NCI-H774 (cell line): ENCODE data around the gene OAT.

ENCODE experiments used
- DNase-seq: peaks from one replicate; lab custom pipeline; 2025; lab: John Stamatoyannopoulos, UW

Gene OAT

DNA sequence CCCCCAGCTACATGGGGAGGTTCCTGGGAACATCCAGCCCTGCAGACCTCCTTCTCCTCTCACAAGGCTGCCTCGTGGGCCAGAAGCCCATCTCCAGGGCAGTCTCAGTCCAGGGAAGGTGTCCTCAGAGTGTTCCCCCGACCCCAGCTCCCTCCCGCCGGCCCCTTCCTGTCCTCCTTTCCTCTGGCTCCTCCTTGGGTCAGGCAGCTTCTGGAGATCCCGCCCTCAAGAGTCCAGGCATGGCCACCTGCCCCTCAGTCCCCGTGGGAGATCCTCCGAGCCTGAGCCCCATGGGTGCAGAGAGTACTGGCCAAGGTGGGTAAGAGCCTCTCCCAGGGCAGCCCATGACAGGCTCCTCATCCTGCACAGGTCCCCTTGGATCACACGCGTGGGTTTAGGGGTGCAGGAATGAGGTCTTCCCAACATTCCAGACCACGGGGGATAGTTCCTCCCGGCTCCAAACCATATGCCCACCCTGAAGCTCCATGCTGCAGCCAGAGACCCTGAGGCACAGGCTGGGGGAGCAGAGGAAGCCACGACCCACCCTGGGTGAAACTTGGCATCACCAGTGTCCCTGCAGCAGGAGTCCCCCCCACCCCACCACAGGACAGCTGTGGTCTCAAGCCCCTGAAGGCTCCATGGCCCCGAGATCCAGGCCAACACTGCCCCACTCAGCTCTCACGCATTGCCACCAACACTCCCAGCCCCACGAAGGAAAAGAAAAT is 65.5 kb downstream of the OAT start:
- DNase-seq, result no peak

- no peak for DNase-seq
Measured at GRCh38 chr10:124351481-124352220, 67.1 kb downstream of the OAT start.

DNA sequence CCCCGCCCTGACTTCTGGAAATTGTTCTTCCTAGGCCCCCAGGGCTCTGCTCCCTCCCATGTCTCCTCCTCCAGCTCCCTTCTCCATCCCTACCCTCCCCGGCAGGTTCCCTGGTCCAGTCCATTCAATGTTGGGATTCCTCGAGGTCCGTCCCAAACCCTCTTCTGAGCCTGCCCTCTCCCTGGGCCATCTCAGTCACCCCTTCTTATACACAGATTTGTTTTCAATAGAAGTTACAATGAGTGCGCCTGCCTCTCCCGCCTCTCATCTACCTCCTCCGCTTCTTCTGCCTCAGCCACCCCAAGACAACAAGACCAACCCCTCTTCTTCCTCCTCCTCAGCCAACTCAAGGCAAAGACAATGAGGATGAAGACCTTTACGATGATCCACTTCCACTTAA is 67.9 kb downstream of the OAT start:
- no peak for DNase-seq

GRCh38 chr10:124349996-124350280 is 68.8 kb downstream of the OAT start:
- no peak for DNase-seq

DNA sequence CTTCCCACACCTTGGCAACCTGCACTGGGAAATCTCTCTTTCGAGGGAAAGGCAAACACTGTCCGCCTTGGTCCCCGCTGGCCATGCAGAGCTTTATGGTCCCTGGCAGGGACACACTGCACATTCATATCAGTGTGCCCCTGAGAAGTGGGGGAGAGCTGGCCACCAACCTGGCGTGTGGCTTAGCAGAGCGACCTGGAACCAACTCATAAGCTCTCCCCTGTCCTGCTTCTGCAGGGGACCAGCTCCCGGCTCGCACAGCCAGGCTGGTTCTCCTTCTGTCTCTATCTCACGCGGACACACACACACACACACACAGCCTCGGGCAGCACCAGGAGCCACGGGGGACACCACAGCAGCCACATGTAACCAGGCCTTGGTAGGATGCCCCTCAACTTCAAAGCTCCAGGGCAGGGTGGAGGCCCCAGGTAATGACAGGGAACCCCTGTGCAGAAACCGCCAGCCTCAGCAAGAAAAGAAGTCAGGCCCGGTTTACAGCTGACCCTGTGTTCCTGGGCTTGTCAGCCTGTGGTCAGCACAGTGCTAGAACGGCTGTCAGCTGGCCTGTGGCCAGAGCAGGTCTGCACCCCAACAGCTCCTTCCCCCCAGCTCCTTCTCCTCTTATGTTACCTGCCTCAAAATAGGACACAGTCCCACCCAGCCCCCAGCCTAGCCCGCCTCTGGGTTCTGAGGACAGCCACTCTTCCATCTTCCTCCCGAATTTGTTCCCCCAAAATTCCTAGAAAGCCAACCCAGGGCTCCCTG is 69.3 kb downstream of the OAT start:
- no peak for DNase-seq

DNA sequence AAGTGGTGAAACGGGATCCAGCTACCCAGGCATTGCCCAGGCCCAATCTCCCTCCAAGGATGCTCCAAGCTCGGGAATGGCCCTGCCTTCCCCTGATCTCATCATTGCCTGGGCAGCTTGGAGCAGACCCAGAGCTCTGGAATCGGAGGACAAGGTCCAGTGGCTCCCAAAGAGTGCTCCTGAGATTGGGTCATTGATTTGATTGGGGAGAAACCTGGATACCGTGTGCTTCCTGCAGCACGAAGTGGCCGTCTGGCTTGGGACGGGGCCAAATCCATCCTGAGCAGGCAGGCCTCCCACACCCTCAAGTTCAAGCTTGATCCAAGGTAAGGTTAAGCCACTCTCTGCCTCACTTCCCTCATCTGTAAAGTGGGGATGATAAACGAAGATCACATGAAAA is 69.9 kb downstream of the OAT start:
- DNase-seq, result no peak

GRCh38 chr10:124347956-124348355 is 70.8 kb downstream of the OAT start:
- DNase-seq, result no peak
